Measurements from ENCODE around the gene SELENON. TPM values are rescaled to one million over a fixed set of nuclear protein-coding genes. Genes with fewer than 3 reads are reported as not detected.

The SELENON gene
- total and polyA plus RNA-seq, 12 donors: 8.7 to 105 (median 67.8) TPM

DNA sequence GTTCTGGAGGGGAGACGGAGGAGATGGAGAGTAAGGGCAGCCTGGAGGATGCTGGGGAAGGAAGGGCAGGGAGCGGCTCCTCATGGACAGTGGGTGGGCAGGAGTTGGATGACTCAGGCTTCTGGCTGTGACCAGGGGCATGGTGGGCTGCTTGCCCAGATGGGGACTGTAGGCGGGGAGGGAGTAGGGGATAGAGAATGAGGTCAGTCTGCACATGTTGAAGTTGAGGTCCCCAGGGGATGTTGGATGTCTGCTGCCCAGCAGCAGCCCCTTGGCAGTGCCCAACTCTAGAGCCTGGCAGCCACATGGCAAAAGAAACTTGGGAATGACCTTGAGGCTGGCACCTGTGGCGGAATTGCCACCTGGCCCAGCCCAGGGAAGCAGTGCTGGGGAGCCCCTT is 6.4 kb downstream of the SELENON start:
- Histone ChIP-seq H3K36me3 (replicated peaks in 1 of 2) (peaks cover 0 to 36% of the 10 kb centered on the region in 2 donors), H3K4me3 (no peak overlapping the region), H3K27ac (peak overlapping the region in 2 of 5 donors; percentile 54 to 72), H3K27me3 (no peaks in the 10 kb centered on the region), H3K9me3 (replicated peaks in 1 of 3) (no peaks in the 10 kb centered on the region), H3K4me1 (replicated peaks in 1 of 2) (peaks cover 5 to 33% of the 10 kb centered on the region in 2 donors)
- TF ChIP-seq POLR2A (IDR thresholded peaks at IDR 0.05): no peak
- intact Hi-C loops (cut with DNase I): no loop called here
- 57 to 79% (median 73%) methylated on average over 3 to 4 of the region's 4 CpGs for WGBS, 4 donors
- DNase-seq: peak in 2 of 7 donors; percentile 59 to 80

DNA sequence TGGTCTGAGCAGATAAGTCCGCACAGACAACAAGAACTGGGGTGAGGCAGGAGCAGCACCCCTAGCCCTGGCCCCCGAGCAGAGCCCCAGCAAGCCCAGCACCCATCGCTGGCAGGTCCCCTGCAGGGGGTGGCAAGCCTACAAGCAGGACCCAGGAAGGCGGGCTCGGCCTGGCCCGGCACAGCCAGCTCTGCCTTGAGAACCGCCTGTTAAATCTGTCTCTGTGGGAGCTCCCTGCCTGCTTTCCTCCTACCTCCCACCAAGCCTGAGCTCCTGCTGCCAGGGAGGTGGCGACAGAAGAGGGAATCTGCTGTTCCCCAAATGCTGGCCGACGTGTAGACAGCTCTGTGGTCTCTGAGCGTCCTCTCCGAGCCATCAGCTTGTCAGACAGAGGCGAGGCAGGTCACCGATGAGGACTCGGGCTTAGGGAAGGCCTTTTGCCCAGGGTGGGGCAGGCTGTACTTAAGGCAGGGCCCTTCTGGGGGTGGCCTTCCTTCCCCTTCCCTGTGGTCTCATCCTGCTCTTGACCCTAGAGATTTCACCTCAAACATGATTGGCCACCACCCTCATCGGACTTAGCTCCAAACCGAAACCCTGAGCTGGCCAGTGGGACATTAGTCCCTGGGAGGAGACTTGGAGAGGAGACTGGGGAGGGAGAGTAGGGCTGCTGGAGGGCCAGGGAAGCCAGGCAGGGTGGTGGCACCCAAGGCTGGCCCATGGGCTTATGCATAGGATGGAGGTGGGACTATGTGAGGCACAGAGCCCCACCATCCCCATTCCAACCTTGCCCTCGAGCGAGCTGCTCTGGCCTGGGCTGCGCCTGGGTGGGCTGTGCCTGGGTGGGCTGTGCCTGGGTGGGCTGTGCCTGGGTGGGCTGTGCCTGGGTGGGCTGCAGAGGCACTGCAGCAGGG is 7.7 kb downstream of the SELENON start:
- no peak for TF ChIP-seq POLR2A (IDR thresholded peaks at IDR 0.05)
- TF ChIP-seq, protein P1, sequence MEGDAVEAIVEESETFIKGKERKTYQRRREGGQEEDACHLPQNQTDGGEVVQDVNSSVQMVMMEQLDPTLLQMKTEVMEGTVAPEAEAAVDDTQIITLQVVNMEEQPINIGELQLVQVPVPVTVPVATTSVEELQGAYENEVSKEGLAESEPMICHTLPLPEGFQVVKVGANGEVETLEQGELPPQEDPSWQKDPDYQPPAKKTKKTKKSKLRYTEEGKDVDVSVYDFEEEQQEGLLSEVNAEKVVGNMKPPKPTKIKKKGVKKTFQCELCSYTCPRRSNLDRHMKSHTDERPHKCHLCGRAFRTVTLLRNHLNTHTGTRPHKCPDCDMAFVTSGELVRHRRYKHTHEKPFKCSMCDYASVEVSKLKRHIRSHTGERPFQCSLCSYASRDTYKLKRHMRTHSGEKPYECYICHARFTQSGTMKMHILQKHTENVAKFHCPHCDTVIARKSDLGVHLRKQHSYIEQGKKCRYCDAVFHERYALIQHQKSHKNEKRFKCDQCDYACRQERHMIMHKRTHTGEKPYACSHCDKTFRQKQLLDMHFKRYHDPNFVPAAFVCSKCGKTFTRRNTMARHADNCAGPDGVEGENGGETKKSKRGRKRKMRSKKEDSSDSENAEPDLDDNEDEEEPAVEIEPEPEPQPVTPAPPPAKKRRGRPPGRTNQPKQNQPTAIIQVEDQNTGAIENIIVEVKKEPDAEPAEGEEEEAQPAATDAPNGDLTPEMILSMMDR (IDR thresholded peaks at IDR 0.05): no peak
- Histone ChIP-seq H3K27ac (peak overlapping the region in 1 of 5 donors; percentile 52), H3K4me1 (replicated peaks in 1 of 2) (peaks cover 5 to 20% of the 10 kb centered on the region in 2 donors), H3K9me3 (replicated peaks in 1 of 3) (no peaks in the 10 kb centered on the region), H3K4me3 (no peak overlapping the region), H3K27me3 (no peaks in the 10 kb centered on the region), H3K36me3 (replicated peaks in 1 of 2) (peaks cover 0 to 42% of the 10 kb centered on the region in 2 donors)
- WGBS, 4 donors: 78 to 86% (median 84%) methylated on average over 3 to 20 of the region's 20 CpGs
- DNase-seq: no peak
- intact Hi-C loops (cut with DNase I): no loop called here

DNA sequence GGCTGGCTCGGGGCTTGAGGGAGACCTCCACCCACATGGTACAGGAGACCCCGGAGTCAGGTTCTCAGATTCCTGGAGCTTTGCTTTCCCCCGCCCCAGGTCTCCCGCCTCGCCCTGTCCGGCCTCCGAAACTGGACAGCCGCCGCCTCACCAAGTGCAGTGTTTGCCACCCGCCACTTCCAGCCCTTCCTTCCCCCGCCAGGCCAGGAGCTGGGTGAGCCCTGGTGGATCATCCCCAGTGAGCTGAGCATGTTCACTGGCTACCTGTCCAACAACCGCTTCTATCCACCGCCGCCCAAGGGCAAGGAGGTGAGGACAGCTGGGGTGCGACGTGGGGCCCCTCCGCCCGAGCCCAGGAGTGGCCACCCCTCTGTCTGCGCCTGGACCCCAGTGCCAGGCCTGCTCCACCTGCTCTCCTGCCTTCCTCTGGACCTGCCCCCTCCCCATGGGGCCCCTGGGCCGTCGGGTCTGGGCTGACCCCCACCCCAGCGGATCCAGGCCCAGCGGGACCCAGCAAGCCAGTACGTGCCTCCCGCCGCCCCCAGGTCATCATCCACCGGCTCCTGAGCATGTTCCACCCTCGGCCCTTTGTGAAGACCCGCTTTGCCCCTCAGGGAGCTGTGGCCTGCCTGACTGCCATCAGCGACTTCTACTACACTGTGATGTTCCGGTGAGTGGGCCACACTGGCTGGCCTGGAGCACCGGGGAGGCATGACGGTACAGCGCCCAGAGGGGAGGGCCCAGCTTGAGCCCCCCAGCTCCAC is 8.7 kb downstream of the SELENON start:
- intact Hi-C loops (cut with DNase I): no loop called here
- no peak for DNase-seq

DNA sequence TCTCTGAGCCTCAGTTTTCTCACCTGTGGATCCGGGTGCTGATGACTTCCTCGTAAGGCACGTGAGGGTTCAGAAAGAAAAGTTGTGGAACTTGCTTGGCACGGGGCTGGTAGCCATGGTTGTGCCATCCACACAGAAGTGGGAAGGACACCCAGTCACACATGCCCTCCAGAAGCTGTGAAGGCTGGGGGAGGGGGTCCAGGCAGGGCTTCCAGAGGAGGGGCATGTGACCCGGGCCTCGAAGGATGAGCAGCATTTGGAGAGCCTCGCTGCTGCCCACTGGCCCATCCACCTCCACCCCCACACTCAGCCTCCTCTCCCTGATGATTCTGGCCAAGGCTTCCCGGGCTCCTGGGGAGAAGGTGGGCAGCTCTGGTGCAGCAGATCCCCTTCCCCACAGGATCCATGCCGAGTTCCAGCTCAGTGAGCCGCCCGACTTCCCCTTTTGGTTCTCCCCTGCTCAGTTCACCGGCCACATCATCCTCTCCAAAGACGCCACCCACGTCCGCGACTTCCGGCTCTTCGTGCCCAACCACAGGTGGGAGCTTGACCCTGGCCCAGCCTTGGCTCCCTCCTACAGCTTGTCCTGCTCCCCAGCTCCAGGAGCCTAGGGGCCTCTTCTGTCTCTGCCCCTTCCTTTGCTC is 9.4 kb downstream of the SELENON start:
- Histone ChIP-seq H3K27me3 (no peaks in the 10 kb centered on the region), H3K4me3 (no peak overlapping the region), H3K9me3 (replicated peaks in 1 of 3) (no peaks in the 10 kb centered on the region), H3K36me3 (replicated peaks in 1 of 2) (peaks cover 0 to 55% of the 10 kb centered on the region in 2 donors), H3K27ac (peak overlapping the region in 1 of 5 donors; percentile 16), H3K4me1 (replicated peaks in 1 of 2) (peaks cover 5 to 17% of the 10 kb centered on the region in 2 donors)
- 75 to 84% (median 79%) methylated on average over 14 to 18 of the region's 18 CpGs for WGBS, 4 donors
- intact Hi-C loops (cut with DNase I): no loop called here
- TF ChIP-seq POLR2A (IDR thresholded peaks at IDR 0.05): no peak
- TF ChIP-seq, protein P1 (IDR thresholded peaks at IDR 0.05): no peak
- no peak for DNase-seq

More for the DNA sequence above, 8.7 kb downstream of the SELENON start:
- Histone ChIP-seq H3K27me3 (no peaks in the 10 kb centered on the region), H3K27ac (no peak overlapping the region), H3K36me3 (replicated peaks in 1 of 2) (peaks cover 0 to 48% of the 10 kb centered on the region in 2 donors), H3K4me1 (replicated peaks in 1 of 2) (peaks cover 5 to 20% of the 10 kb centered on the region in 2 donors), H3K4me3 (no peak overlapping the region), H3K9me3 (replicated peaks in 1 of 3) (no peaks in the 10 kb centered on the region)
- TF ChIP-seq POLR2A (IDR thresholded peaks at IDR 0.05): no peak
- TF ChIP-seq, protein P1 (IDR thresholded peaks at IDR 0.05): no peak
- WGBS, 4 donors: 85 to 94% (median 93%) methylated on average over 11 to 34 of the region's 34 CpGs

Data from adrenal gland (tissue), 12 donors.